ENCODE results near the gene NAPEPLD.

The NAPEPLD gene

DNA sequence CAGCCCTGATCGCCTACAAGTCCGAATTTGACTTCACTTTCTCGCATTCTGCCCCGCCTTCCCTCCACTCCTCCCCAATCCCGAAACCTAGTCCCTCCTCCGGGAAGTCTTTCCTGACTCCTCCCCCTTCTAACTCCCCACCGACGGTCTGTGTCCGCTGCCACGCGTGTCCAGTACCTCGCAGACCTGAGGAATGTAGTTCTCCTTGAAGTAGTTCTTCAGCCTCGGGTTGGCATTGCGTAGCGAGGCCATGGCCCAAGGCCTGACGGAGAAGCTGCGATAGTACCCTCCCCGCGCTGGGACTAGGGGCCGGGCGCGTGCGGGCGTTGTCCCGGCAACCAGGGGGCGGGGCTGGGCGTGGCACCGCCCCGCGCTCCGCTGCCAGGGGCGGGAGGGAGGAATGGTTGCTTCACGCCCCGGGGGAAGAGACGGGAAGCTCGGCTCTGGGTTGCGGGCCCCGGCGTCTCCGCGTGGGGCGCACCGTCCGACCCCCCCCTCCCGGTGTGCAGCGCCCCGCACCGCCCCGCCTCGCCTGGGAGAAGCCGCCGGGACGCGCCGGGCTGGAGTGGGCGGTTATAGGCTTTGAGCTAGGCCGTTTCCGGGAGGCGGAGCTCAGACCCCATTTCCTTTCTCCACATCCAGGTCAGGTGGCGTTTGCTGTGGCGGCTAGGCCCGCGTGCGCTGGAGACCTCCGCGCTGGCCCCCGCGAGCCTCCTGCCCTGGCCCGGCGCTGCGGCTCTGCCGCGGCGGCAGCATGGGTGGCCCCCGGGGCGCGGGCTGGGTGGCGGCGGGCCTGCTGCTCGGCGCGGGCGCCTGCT, 74.2 kb downstream of the NAPEPLD start, which contains the start of the genes ARMC10 and FBXL13:
Gene ARMC10 (plus strand): TSS at position 622 of the 818 bp plus-strand sequence. CDS start 133 bp downstream, at position 755.
Gene FBXL13 (minus strand): TSS at position 278 of the 818 bp plus-strand sequence.
- TF ChIP-seq, protein P1, sequence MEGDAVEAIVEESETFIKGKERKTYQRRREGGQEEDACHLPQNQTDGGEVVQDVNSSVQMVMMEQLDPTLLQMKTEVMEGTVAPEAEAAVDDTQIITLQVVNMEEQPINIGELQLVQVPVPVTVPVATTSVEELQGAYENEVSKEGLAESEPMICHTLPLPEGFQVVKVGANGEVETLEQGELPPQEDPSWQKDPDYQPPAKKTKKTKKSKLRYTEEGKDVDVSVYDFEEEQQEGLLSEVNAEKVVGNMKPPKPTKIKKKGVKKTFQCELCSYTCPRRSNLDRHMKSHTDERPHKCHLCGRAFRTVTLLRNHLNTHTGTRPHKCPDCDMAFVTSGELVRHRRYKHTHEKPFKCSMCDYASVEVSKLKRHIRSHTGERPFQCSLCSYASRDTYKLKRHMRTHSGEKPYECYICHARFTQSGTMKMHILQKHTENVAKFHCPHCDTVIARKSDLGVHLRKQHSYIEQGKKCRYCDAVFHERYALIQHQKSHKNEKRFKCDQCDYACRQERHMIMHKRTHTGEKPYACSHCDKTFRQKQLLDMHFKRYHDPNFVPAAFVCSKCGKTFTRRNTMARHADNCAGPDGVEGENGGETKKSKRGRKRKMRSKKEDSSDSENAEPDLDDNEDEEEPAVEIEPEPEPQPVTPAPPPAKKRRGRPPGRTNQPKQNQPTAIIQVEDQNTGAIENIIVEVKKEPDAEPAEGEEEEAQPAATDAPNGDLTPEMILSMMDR (IDR thresholded peaks at IDR 0.05; ENCODE audit: borderline replicate concordance, insufficient read depth, low read depth, low read length) = 0 out of 2 replicates have a peak, but pooled peaks have one; percentile 20

DNA sequence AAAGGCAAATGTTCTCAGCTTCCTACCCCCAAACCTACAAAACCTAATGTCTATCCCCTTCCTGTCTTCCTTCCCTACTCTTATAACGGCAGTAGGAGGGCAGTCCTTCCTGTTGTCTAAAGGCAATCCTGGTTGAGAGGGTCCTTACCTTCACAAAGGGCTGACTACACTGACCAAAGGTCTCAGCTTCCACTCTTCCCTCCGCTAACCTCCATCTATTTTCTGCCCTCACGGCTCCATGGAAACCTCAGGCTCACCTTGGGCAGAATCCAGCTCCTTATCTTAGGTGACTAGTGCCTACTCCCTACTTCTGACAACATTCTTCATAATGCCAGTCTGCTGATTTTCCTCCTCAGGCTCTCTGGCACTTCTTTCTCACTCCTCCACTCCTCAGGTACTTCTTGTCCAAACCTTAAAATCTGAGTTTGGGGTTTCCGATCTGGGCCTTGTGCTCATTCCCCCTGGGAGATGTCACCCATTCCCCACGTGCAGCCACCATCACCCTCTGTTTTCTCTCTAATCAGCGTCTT, 74.8 kb downstream of the NAPEPLD start:
- peak overlapping the region; percentile 51 for H3K4me3 ChIP-seq (ENCODE audit: low read depth, low read length)
- TF ChIP-seq, protein P1 (IDR thresholded peaks at IDR 0.05; ENCODE audit: borderline replicate concordance, insufficient read depth, low read depth, low read length) = no peak

More for the DNA sequence above, 74.2 kb downstream of the NAPEPLD start, which contains the start of the genes ARMC10 and FBXL13:
- peak within 1 kb of the TSS; percentile 51 for H3K4me3 ChIP-seq (ENCODE audit: low read depth, low read length)

GRCh38 chr7:103071000-103071399, 77.9 kb downstream of the NAPEPLD start:
- no peak overlapping the region for H3K4me3 ChIP-seq (ENCODE audit: low read depth, low read length)
- TF ChIP-seq, protein P1 (IDR thresholded peaks at IDR 0.05; ENCODE audit: borderline replicate concordance, insufficient read depth, low read depth, low read length) = no peak

- TF ChIP-seq, protein P1 (IDR thresholded peaks at IDR 0.05; ENCODE audit: borderline replicate concordance, insufficient read depth, low read depth, low read length) = no peak
- H3K4me3 ChIP-seq (ENCODE audit: low read depth, low read length) = no peak overlapping the region
Observed at GRCh38 chr7:103068414-103069403, 80.2 kb downstream of the NAPEPLD start.

DNA sequence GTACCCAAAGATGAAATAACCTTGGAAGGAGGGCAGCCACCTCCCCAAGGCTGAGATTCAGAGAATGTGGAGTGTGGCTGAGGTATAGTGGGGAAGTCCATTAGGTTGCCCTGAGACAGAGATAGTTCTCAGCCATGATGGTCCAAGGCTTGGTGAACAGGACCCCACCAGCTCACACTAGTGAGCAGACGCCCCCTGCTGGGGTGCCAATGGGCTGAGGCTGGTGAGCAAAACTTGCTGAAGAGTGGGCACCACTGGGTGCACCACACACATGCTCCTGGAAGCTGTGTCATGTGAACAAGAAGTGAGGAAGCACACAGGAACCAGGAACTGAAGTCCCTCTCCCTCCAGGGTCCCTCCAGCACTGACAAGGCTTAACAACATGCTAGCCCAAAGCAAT, 83.2 kb downstream of the NAPEPLD start:
- TF ChIP-seq, protein P1 (IDR thresholded peaks at IDR 0.05; ENCODE audit: borderline replicate concordance, insufficient read depth, low read depth, low read length) = peak; percentile 67

GRCh38 chr7:103063895-103064294, 85.0 kb downstream of the NAPEPLD start:
- TF ChIP-seq, protein P1 (IDR thresholded peaks at IDR 0.05; ENCODE audit: borderline replicate concordance, insufficient read depth, low read depth, low read length) = no peak
- no peak overlapping the region for H3K4me3 ChIP-seq (ENCODE audit: low read depth, low read length)

More for the DNA sequence above, 83.2 kb downstream of the NAPEPLD start:
- H3K4me3 ChIP-seq (ENCODE audit: low read depth, low read length) = no peak overlapping the region
